NCI-H2107 treated with DMSO at 0.1 percent for 48 hours (cell line): ENCODE data around the gene COBL.

Source experiments
- DNase-seq: peaks from one replicate; lab custom pipeline; 2025; ENCODE audit not compliant: unreplicated experiment; lab: John Stamatoyannopoulos, UW

COBL gene

GRCh38 chr7:51152706-51153200, 163.9 kb downstream of the COBL start:
- DNase-seq = no peak

GRCh38 chr7:51151455-51151854, 165.2 kb downstream of the COBL start:
- no peak for DNase-seq

GRCh38 chr7:51150193-51150592, 166.4 kb downstream of the COBL start:
- no peak for DNase-seq

- DNase-seq = no peak
These were observed 168.4 kb downstream of the COBL start for GRCh38 chr7:51148216-51148615.

GRCh38 chr7:51146816-51147586, 169.6 kb downstream of the COBL start:
- DNase-seq = no peak

GRCh38 chr7:51144178-51144577, 172.4 kb downstream of the COBL start:
- DNase-seq = no peak

- DNase-seq = no peak
These were observed 173.7 kb downstream of the COBL start for GRCh38 chr7:51142741-51143385.

- DNase-seq = peak; percentile 27
These were observed 175.1 kb downstream of the COBL start for GRCh38 chr7:51141451-51142003.

- no peak for DNase-seq
These were observed 176.1 kb downstream of the COBL start for GRCh38 chr7:51140199-51141164.

- DNase-seq = no peak
These were observed 176.8 kb downstream of the COBL start for GRCh38 chr7:51139796-51140195.

GRCh38 chr7:51138123-51139085, 178.2 kb downstream of the COBL start:
- DNase-seq = peak; percentile 99

- no peak for DNase-seq
These were observed 181.0 kb downstream of the COBL start for GRCh38 chr7:51135576-51135975.

- no peak for DNase-seq
These were observed 182.6 kb downstream of the COBL start for GRCh38 chr7:51134013-51134441.

GRCh38 chr7:51132661-51133060, 183.9 kb downstream of the COBL start:
- DNase-seq = no peak

GRCh38 chr7:51129527-51130472, 186.8 kb downstream of the COBL start:
- DNase-seq = no peak

- no peak for DNase-seq
These were observed 187.8 kb downstream of the COBL start for GRCh38 chr7:51128545-51129435.

- DNase-seq = no peak
These were observed 189.0 kb downstream of the COBL start for GRCh38 chr7:51127618-51127904.
